Central memory CD8-positive, alpha-beta T cell (primary cell): ENCODE results near the gene FREM1.

Experiments
- ATAC-seq: fragments of 150-1000 bp; cut with Tn5 transposase; replicated peaks from 2 replicates; pipeline ENCODE4 v1.10.0; 2022; ENCODE audit warnings: mild to moderate bottlenecking, moderate FRiP score, moderate number of reproducible peaks; ENCODE audit not compliant: poor library complexity, severe bottlenecking; ENCODE audit errors: extremely low read depth
- DNase-seq, 2 donors: peaks; one replicate each; pipeline ENCODE4 v3.0.0; 2021; ENCODE audit warnings: low spot score in 2 of 2
- H3K27ac Mint-ChIP-seq: one replicate; pipeline ENCODE4 v1.8.0; 2022; ENCODE audit warnings: low read depth, mild to moderate bottlenecking, moderate library complexity, mixed read lengths
- H3K27me3 Mint-ChIP-seq: one replicate; pipeline ENCODE4 v1.8.0; 2022; ENCODE audit warnings: mixed read lengths
- H3K36me3 Mint-ChIP-seq: one replicate; pipeline ENCODE4 v1.8.0; 2022; ENCODE audit warnings: mild to moderate bottlenecking, moderate library complexity, mixed read lengths; ENCODE audit not compliant: insufficient read depth
- H3K4me1 Mint-ChIP-seq: one replicate; pipeline ENCODE4 v1.8.0; 2022; ENCODE audit warnings: mixed read lengths
- H3K4me3 Mint-ChIP-seq: one replicate; pipeline ENCODE4 v1.8.0; 2022; ENCODE audit warnings: mild to moderate bottlenecking, moderate library complexity, mixed read lengths
- H3K9me3 Mint-ChIP-seq: one replicate; pipeline ENCODE4 v1.8.0; 2022; ENCODE audit warnings: mixed read lengths

Gene FREM1

GRCh38 chr9:14824481-14824880 is 85.7 kb downstream of the FREM1 start:
- peaks cover 12% of the 10 kb centered on the region for H3K27me3 Mint-ChIP-seq
- H3K4me3 Mint-ChIP-seq = no peak overlapping the region
- H3K36me3 Mint-ChIP-seq = no peaks in the 10 kb centered on the region
- DNase-seq (no peak), ATAC-seq (no peak)
- H3K27ac Mint-ChIP-seq = no peak overlapping the region
- H3K4me1 Mint-ChIP-seq = no peaks in the 10 kb centered on the region
- peaks cover under 1% of the 10 kb centered on the region for H3K9me3 Mint-ChIP-seq

GRCh38 chr9:14823800-14824199 is 86.4 kb downstream of the FREM1 start:
- Mint-ChIP-seq H3K9me3 (no peaks in the 10 kb centered on the region), H3K4me1 (no peaks in the 10 kb centered on the region), H3K27ac (no peak overlapping the region), H3K4me3 (no peak overlapping the region), H3K27me3 (peaks cover 15% of the 10 kb centered on the region), H3K36me3 (no peaks in the 10 kb centered on the region)
- no peak for DNase-seq
- ATAC-seq = no peak

- Mint-ChIP-seq H3K27ac (no peak overlapping the region), H3K27me3 (peaks cover 26% of the 10 kb centered on the region), H3K4me1 (no peaks in the 10 kb centered on the region), H3K36me3 (no peaks in the 10 kb centered on the region), H3K4me3 (no peak overlapping the region), H3K9me3 (no peaks in the 10 kb centered on the region)
- DNase-seq (no peak), ATAC-seq (no peak)
These were observed 87.6 kb downstream of the FREM1 start for GRCh38 chr9:14822666-14823065.

DNA sequence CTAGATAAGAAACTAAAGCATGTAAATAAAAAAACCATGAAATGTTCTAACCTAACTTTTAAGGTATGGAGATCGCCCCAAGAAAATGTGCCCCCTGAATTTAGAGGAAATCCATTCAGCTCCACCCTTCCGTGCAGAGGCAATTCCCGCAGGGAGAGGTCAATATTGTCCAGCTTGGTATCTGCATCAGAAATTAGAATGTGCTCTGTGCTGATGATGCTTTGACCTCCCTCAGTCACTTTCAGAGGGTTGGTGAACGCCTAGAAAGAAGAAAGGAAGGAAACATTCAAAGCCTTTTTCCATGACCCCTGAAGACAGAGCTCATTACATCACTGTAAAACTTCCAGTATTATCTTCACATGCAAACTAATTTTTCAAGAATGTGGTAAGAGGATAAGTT is 91.0 kb downstream of the FREM1 start:
- Mint-ChIP-seq H3K4me3 (no peak overlapping the region), H3K4me1 (no peaks in the 10 kb centered on the region), H3K27me3 (peaks cover 30% of the 10 kb centered on the region), H3K9me3 (no peaks in the 10 kb centered on the region), H3K27ac (no peak overlapping the region), H3K36me3 (no peaks in the 10 kb centered on the region)
- no peak for ATAC-seq
- DNase-seq = no peak

DNA sequence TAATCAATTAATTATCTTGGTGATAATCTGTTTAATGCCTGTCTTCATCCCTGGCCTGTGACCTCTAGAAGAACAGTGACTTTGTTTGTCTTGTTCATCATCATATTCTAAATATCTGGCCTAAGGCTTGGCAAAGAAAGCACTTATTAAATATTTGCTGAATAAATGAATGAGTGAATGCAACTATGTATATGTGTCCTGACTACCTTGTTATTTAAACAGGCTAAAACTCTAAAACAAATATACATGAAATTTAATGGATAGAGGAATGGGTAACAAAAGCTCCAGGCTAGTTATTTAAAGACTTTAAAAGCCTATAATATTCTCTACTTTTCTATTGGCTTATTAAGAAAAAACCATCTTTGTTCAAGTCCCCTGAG is 96.0 kb downstream of the FREM1 start:
- Mint-ChIP-seq H3K4me1 (no peaks in the 10 kb centered on the region), H3K36me3 (no peaks in the 10 kb centered on the region), H3K9me3 (peaks cover 5% of the 10 kb centered on the region), H3K27ac (no peak overlapping the region), H3K27me3 (peaks cover 28% of the 10 kb centered on the region), H3K4me3 (no peak overlapping the region)
- DNase-seq (no peak), ATAC-seq (no peak)

DNA sequence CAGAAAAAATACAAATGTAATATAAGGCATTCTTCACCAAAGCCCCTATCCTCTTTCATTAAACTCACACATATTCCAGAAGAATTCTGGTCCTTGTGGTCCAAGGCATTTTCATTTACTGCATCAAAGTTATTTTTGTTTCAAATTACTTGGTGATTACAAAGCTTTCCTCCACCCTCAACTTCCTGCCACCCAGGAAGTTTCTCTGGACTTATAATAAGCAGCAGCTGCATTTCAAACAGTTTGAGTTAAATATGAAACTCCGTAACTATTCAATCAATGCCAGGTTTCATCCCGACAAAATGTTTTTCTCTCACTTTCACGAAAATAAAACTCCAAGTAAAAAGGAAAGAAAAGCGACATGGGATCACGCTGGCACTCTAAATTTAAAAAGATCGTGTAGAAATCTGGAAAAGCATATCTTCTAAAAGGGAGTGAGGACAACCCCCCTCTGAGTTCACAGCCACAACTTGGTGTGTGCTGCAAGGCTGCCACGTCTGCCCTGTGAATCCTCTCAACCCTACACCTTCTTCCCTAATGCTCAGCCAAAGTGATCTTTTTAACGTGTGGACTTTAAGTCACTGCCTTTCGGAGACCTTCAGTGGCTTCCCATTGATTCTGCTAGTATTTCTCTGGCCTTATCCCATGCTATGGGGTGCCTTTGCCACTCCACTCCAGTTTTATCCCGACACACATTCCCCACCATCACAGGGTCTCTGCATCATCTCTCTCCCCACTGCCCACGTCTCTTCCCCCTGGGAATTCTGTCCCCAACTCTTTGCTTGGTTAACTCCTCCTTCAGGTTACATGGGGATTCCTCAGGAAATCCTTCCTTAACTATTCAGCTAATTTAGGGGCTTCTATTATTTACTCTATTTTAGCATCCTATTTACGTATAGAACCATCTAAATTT is 96.6 kb downstream of the FREM1 start:
- no peak for ATAC-seq
- H3K4me1 Mint-ChIP-seq = no peaks in the 10 kb centered on the region
- H3K9me3 Mint-ChIP-seq = peaks cover 5% of the 10 kb centered on the region
- no peak for DNase-seq
- H3K4me3 Mint-ChIP-seq = no peak overlapping the region
- H3K27ac Mint-ChIP-seq = no peak overlapping the region
- peaks cover 23% of the 10 kb centered on the region for H3K27me3 Mint-ChIP-seq
- H3K36me3 Mint-ChIP-seq = no peaks in the 10 kb centered on the region

- Mint-ChIP-seq H3K27ac (no peak overlapping the region), H3K4me1 (no peaks in the 10 kb centered on the region), H3K9me3 (peaks cover 5% of the 10 kb centered on the region), H3K27me3 (peaks cover 15% of the 10 kb centered on the region), H3K4me3 (no peak overlapping the region), H3K36me3 (no peaks in the 10 kb centered on the region)
- ATAC-seq = no peak
- no peak for DNase-seq
These were observed 97.4 kb downstream of the FREM1 start for GRCh38 chr9:14812806-14813205.

DNA sequence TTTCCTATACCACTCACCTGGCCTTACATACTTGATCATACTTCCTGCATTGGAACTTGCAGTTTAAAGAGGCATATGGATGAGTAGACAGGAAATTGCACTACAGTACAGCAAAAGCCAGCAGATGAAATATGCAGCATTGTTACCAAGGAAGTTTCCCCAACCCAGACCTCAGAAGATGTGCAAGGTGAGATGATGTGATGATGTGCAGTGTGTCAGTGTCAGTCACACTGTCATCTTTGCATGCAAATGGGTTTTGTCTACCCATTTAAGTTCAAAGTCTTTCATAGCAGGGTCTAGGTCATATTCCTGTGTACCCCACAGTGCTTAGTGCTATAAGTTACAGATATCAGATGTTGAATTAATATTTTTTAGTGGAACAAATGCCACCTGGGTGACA is 98.4 kb downstream of the FREM1 start:
- no peak overlapping the region for H3K27ac Mint-ChIP-seq
- DNase-seq (no peak), ATAC-seq (no peak)
- H3K27me3 Mint-ChIP-seq = peaks cover 12% of the 10 kb centered on the region
- peaks cover 5% of the 10 kb centered on the region for H3K9me3 Mint-ChIP-seq
- no peaks in the 10 kb centered on the region for H3K4me1 Mint-ChIP-seq
- H3K4me3 Mint-ChIP-seq = no peak overlapping the region
- no peaks in the 10 kb centered on the region for H3K36me3 Mint-ChIP-seq

GRCh38 chr9:14806941-14807520 is 103.2 kb downstream of the FREM1 start:
- Mint-ChIP-seq H3K9me3 (no peaks in the 10 kb centered on the region), H3K27ac (no peak overlapping the region), H3K4me1 (no peaks in the 10 kb centered on the region), H3K36me3 (no peaks in the 10 kb centered on the region), H3K4me3 (no peak overlapping the region), H3K27me3 (no peaks in the 10 kb centered on the region)
- DNase-seq (no peak), ATAC-seq (no peak)

DNA sequence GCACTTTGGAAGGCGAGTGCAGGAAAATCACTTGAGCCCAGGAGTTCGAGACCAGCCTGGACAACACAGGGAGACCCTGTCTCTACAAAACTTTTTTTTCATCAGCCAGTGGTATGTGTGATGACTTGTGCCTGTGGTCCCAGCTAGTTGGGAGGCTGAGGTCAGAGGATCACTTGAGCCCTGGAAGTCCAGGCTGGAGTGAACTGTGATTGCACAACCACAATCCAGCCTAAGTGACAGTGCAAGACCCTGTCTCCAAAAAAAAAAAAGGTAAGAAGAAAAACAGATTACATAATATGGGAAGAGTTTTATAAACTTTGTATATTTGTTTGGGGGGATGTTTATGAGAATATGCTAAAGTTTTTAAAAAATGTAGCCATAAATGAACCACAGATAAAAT is 111.2 kb downstream of the FREM1 start:
- no peaks in the 10 kb centered on the region for H3K4me1 Mint-ChIP-seq
- H3K27ac Mint-ChIP-seq = no peak overlapping the region
- no peaks in the 10 kb centered on the region for H3K36me3 Mint-ChIP-seq
- no peak overlapping the region for H3K4me3 Mint-ChIP-seq
- DNase-seq (no peak), ATAC-seq (no peak)
- H3K27me3 Mint-ChIP-seq = no peaks in the 10 kb centered on the region
- peaks cover 2% of the 10 kb centered on the region for H3K9me3 Mint-ChIP-seq

GRCh38 chr9:14797435-14797834 is 112.8 kb downstream of the FREM1 start:
- H3K4me1 Mint-ChIP-seq = no peaks in the 10 kb centered on the region
- H3K4me3 Mint-ChIP-seq = no peak overlapping the region
- DNase-seq (no peak), ATAC-seq (no peak)
- H3K27ac Mint-ChIP-seq = no peak overlapping the region
- H3K36me3 Mint-ChIP-seq = no peaks in the 10 kb centered on the region
- no peaks in the 10 kb centered on the region for H3K27me3 Mint-ChIP-seq
- H3K9me3 Mint-ChIP-seq = peaks cover 5% of the 10 kb centered on the region

GRCh38 chr9:14793389-14793788 is 116.8 kb downstream of the FREM1 start:
- Mint-ChIP-seq H3K36me3 (peaks cover 2% of the 10 kb centered on the region), H3K27ac (no peak overlapping the region), H3K27me3 (peaks cover 20% of the 10 kb centered on the region), H3K9me3 (peaks cover 5% of the 10 kb centered on the region), H3K4me3 (no peak overlapping the region), H3K4me1 (no peaks in the 10 kb centered on the region)
- no peak for ATAC-seq
- DNase-seq = no peak

DNA sequence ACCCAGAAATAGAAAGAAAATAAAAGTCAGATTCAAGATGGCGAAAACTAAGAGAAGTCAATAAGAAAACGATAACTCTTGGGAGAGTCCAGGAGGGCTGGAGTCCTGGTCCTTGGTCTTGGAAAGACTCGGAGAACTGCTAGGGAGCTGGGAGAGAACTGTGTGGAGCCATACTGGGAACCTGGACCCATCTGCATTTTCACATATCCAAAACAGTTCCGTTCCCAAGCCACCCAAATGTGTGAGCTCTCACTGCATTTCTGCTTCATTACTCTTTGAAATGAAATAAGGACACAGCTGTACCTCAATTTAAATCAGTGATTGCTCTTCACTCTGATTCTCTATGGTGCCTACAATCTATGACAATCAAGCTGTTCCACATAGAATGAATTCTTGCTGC is 119.6 kb downstream of the FREM1 start:
- Mint-ChIP-seq H3K4me1 (no peaks in the 10 kb centered on the region), H3K27ac (no peak overlapping the region), H3K27me3 (peaks cover 20% of the 10 kb centered on the region), H3K36me3 (peaks cover 2% of the 10 kb centered on the region), H3K9me3 (peaks cover 5% of the 10 kb centered on the region), H3K4me3 (no peak overlapping the region)
- ATAC-seq (no peak), DNase-seq (no peak)
